Neural progenitor cell (in vitro differentiated cells): ENCODE results near the gene SASS6.

Experiments used
- CTCF ChIP-seq: fragments of 200-600 bp; sonication (generic); IDR thresholded peaks from 2 replicates; pipeline ENCODE4 v1.5.1; 2017; ENCODE audit warnings: antibody characterized with exemption, mild to moderate bottlenecking
- EZH2 ChIP-seq: fragments of 200-600 bp; sonication (generic); IDR thresholded peaks from 2 replicates; pipeline ENCODE4 v1.6.1; 2017; ENCODE audit warnings: antibody characterized with exemption, mild to moderate bottlenecking, moderate library complexity
- EZH2phosphoT487 ChIP-seq: fragments of 200-600 bp; sonication (generic); IDR thresholded peaks from 2 replicates; pipeline ENCODE4 v1.6.1; 2017; ENCODE audit warnings: antibody characterized with exemption

DNA sequence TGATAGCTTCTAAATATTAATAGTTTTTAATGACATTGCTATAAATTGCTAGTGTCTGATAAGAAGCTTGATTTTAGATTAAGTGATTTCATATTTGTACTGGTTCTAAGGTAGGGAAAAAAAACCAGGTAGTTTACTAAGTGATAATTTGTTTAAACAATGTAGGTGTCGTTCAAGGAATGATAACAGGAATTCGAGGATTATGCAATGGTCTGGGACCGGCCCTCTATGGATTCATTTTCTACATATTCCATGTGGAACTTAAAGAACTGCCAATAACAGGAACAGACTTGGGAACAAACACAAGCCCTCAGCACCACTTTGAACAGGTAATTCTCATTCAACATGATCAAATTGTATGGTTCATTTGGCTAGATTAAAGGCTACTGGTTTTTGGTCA is 52.4 kb downstream of the SASS6 start:
- no peak for TF ChIP-seq CTCF
- no peak for TF ChIP-seq EZH2
- no peak for TF ChIP-seq EZH2phosphoT487
